K562 (cell line): ENCODE data around the gene ZSWIM8.

Experiments used
- ZBED1 ChIP-seq: IDR thresholded peaks from 2 replicates; pipeline ENCODE4 v1.6.1; 2014
- ZBTB1 ChIP-seq: sonication (generic); formaldehyde crosslinking; IDR thresholded peaks from 2 replicates; pipeline ENCODE4 v1.8.1; 2023; ENCODE audit warnings: missing genetic modification reagents, low read depth, mild to moderate bottlenecking, borderline replicate concordance

DNA sequence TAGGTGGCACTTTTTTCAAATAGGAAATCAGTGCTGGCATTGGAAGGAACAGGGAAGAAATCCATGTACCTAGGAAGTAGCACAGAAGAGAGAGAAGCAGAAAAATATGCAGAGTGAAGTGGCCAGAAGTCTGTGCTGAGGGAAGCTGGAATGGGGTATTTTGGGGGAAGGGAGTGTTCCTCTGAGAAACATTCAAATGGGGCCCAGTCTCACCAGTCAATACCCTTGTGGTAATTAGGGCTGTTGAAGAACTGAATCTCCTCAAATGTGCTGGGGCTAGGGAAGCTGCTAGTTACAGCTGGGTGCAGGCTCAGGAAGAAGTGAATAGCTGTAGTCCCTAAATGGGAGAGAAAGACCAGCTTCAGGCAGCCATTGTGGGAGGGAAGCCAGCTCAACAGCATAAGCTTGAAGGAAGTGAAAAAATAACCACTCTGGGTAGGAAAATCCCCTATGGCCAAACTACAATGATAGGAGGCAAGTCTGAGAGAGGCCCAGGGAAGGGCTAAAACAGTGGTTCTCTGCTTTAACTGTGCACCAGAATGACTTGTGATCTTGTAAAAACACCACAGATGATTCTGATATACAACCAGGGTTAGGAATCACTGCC, 18.4 kb downstream of the ZSWIM8 start:
- no peak for TF ChIP-seq ZBED1
- no peak for TF ChIP-seq ZBTB1 (CRISPR knock-in tag)
